Fibroblast of villous mesenchyme (primary cell): ENCODE data around the gene RNF34. TPM values are rescaled to one million over a fixed set of nuclear protein-coding genes. Genes with fewer than 3 reads are reported as not detected.

Experiments used
- DNase-seq: peaks from one replicate; pipeline ENCODE4 v3.0.0-alpha.2; 2010; ENCODE audit warnings: low read depth
- H3K4me3 ChIP-seq: 2 replicates; pipeline ENCODE4 v1.5.1; 2011; ENCODE audit warnings: low read depth, mild to moderate bottlenecking, low read length
- CTCF ChIP-seq: IDR thresholded peaks from 2 replicates; pipeline ENCODE4 v1.5.1; 2012; ENCODE audit warnings: low read depth, mild to moderate bottlenecking, low read length; ENCODE audit not compliant: insufficient read depth
- total RNA-seq: library from RNA; depleted of rRNA; stranded (reverse); fragments of >200 nt; gene quantifications from 2 replicates; pipeline ENCODE4 v1.2.3, GENCODE V29; 2012

RNF34 gene
- total RNA-seq, 1 donor = 52.7 TPM

- no peak overlapping the region for H3K4me3 ChIP-seq
- no peak for TF ChIP-seq CTCF
- DNase-seq = no peak
Observed at GRCh38 chr12:121405211-121405610, 5.3 kb downstream of the RNF34 start.

DNA sequence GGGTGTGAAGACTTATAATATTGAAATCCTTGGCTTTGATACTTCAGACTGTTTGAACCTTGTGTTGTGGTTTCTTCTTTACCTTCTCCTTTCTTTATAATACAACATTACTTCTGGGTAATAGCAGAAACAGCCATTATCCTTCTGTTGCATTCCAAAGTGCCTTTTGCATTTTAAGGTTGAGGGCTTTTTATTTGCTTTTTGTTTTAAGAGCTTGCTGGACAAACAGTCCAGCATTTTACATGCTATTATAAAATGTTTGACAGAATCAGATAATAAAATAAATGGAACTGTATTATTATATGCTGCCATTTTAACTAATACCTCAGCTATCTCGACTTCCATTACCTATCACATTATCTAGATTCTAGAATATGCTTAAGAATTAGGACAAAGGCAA lies 14.0 kb downstream of the RNF34 start:
- H3K4me3 ChIP-seq = no peak overlapping the region
- no peak for DNase-seq
- TF ChIP-seq CTCF = no peak

DNA sequence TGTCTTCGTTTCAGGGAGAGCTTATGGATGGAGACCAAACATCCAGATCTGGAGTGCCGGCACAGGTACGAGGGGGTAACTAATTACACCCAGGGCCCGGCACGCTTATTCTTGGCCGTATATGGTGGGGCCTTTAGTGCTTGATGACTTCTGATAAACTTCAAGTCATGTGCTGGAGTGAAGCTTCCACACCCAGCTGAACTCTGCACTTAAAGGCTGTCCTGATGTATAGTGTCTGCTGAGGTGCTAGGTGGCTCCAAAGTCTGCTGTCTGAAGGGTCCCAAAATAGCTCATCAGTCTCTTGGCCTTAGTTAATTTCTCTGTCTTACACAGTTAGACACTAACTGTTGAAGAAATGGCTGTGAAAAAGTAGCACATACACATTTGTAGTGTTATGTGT lies 17.9 kb downstream of the RNF34 start:
- TF ChIP-seq CTCF = no peak
- H3K4me3 ChIP-seq = no peak overlapping the region
- no peak for DNase-seq

- no peak for DNase-seq
- no peak for TF ChIP-seq CTCF
- no peak overlapping the region for H3K4me3 ChIP-seq
Observed at GRCh38 chr12:121420109-121420508, 20.2 kb downstream of the RNF34 start.

- no peak for DNase-seq
Observed at GRCh38 chr12:121423253-121423652, 23.3 kb downstream of the RNF34 start.

GRCh38 chr12:121423682-121424623 lies 24.0 kb downstream of the RNF34 start:
- TF ChIP-seq CTCF = no peak
- DNase-seq = no peak
- no peak overlapping the region for H3K4me3 ChIP-seq

More at GRCh38 chr12:121423253-121423652, 23.3 kb downstream of the RNF34 start:
- TF ChIP-seq CTCF = no peak
- H3K4me3 ChIP-seq = no peak overlapping the region
